Measurements from ENCODE around the gene SLC25A10. TPM values are rescaled to one million over a fixed set of nuclear protein-coding genes. Genes with fewer than 3 reads are reported as not detected.

SLC25A10 gene
- total RNA-seq, 1 donor from 2014 or later: 6.3 TPM

DNA sequence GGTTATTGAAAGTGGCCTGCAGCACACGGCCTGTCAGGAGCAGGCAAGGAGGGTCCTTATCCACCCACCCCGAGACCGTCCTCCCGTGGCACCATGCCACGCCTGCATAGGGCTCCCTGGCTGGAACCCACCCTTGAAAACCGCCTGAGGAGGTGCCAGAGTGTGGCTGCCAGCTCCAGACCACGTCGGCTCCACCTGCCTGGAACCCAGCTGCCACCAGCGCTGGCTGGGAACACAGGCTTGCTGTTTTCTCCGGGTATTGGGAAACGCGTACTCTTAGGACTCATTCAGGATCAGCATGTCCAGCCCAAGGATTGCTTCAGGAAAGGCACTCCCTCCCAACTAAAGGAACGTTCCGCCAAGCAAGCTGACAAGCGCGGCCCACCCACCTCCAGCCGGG is 35.2 kb upstream of the SLC25A10 start:
- ATAC-seq: no peak
- DNase-seq: no peak
- no peaks in the 10 kb centered on the region for H3K9me3 ChIP-seq
- intact Hi-C loops (cut with DNase I): no loop called here
- H3K27me3 ChIP-seq: no peaks in the 10 kb centered on the region
- peaks cover 24% of the 10 kb centered on the region for H3K36me3 ChIP-seq
- no peak for TF ChIP-seq CTCF (IDR thresholded peaks at IDR 0.05)
- no peak overlapping the region for H3K27ac ChIP-seq
- no peak overlapping the region for H3K4me3 ChIP-seq
- no peaks in the 10 kb centered on the region for H3K4me1 ChIP-seq

DNA sequence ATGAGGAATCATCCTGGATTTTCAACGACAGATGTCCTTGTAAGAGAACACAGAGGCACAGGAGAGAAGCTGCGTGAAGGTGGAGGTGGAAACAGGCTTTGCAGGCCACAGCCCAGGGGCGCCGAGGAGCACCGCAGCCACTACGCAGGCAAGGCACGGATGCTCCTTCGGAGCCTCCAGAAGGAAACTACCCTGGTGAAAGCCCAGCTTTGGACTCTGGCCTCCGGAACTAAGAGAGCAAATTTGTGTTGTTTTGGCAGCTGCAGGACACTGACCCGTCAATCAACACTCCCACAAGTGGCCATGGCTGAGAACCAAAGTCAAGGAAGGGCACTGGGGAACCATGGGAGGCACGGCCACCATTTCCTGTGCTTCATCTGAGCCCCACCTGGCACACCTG is 31.9 kb upstream of the SLC25A10 start:
- Histone ChIP-seq H3K9me3 (no peaks in the 10 kb centered on the region), H3K36me3 (no peaks in the 10 kb centered on the region), H3K4me1 (peaks cover 18% of the 10 kb centered on the region), H3K27me3 (no peaks in the 10 kb centered on the region), H3K4me3 (no peak overlapping the region), H3K27ac (no peak overlapping the region)
- no peak for TF ChIP-seq CTCF (IDR thresholded peaks at IDR 0.05)
- intact Hi-C loops (cut with DNase I): no loop called here
- DNase-seq (no peak), ATAC-seq (no peak)

DNA sequence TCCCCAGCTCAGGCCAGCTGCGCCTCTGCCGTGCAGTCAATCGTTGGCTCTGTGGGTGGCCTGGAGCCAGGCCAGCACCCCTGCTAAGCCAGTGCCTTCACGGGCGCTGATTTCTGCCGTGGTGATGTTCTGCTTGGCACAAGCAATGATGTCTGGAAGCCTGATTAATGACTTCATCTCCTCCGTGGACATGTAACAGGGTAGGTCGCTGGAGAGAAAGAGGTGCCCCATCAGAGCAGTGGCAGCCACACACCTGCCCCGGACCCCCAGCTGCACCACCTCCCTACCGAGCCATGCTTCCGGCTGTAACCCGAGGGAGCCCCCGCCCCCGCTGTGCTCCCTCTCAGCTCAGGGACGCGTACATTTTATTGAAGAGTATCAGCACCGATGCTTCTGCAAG is 30.4 kb upstream of the SLC25A10 start:
- intact Hi-C loops (cut with DNase I): no loop called here
- H3K4me3 ChIP-seq: no peak overlapping the region
- H3K36me3 ChIP-seq: peaks cover 14% of the 10 kb centered on the region
- no peaks in the 10 kb centered on the region for H3K27me3 ChIP-seq
- ATAC-seq (no peak), DNase-seq (no peak)
- no peak for TF ChIP-seq CTCF (IDR thresholded peaks at IDR 0.05)
- no peaks in the 10 kb centered on the region for H3K9me3 ChIP-seq
- peaks cover 27% of the 10 kb centered on the region for H3K4me1 ChIP-seq
- no peak overlapping the region for H3K27ac ChIP-seq

- ATAC-seq (no peak), DNase-seq (no peak)
- Histone ChIP-seq H3K27me3 (no peaks in the 10 kb centered on the region), H3K36me3 (peaks cover 24% of the 10 kb centered on the region), H3K9me3 (no peaks in the 10 kb centered on the region), H3K4me3 (peak overlapping the region; percentile 91), H3K4me1 (peaks cover 27% of the 10 kb centered on the region), H3K27ac (peak overlapping the region; percentile 82)
- intact Hi-C loops (cut with DNase I): no loop called here
- no peak for TF ChIP-seq CTCF (IDR thresholded peaks at IDR 0.05)
These were observed 29.4 kb upstream of the SLC25A10 start for GRCh38 chr17:81682565-81683207.

DNA sequence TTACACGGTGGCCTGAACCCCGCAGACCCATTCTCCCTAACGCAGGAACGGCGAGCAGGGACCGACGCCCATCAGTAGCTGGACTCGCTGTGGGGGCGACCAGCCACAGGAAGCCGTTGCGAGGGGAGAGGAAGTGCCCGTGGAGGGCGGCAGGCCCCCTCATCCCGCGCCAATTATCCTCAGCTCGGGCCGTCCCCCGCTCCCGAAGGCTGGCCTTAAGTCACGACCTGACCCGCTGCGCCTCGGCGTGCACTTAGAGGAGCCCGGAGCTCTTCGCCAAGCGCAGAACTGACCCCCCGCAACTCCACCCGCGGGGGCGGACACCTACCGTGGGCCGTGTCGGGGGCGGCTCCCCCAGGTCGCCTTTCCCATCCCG is 28.9 kb upstream of the SLC25A10 start:
- ATAC-seq (no peak), DNase-seq (no peak)
- H3K36me3 ChIP-seq: peaks cover 30% of the 10 kb centered on the region
- H3K4me3 ChIP-seq: peak overlapping the region; percentile 91
- H3K4me1 ChIP-seq: peaks cover 27% of the 10 kb centered on the region
- peak overlapping the region; percentile 82 for H3K27ac ChIP-seq
- intact Hi-C loops (cut with DNase I): no loop called here
- no peak for TF ChIP-seq CTCF (IDR thresholded peaks at IDR 0.05)
- no peaks in the 10 kb centered on the region for H3K27me3 ChIP-seq
- H3K9me3 ChIP-seq: no peaks in the 10 kb centered on the region

Measured in upper lobe of right lung (tissue), 1 donor.